Calu3 (cell line): ENCODE results near the gene COPE. TPM values are rescaled to one million over a fixed set of nuclear protein-coding genes. Genes with fewer than 3 reads are reported as not detected.

Source experiments
- BruUV-seq: library from RNA; stranded (reverse); fragments of 400-500 nt; replicated peaks from 2 replicates; lab custom pipeline; 2021; lab: Mats Ljungman, UMichigan
- CTCF ChIA-PET: fragments of 300-600 bp; sonication (Branson Sonifier 250); formaldehyde crosslinking; loops from one replicate; lab custom pipeline; 2022; ENCODE audit warnings: antibody characterized with exemption; lab: Charles Lee
- DNase-seq: peaks from one replicate; pipeline ENCODE4 v3.0.0; 2022
- H3K27ac Mint-ChIP-seq: one replicate; pipeline ENCODE4 v1.8.0; 2022; ENCODE audit warnings: mixed read lengths; ENCODE audit not compliant: unreplicated experiment
- H3K27me3 Mint-ChIP-seq: one replicate; pipeline ENCODE4 v1.8.0; 2022; ENCODE audit warnings: mixed read lengths; ENCODE audit not compliant: unreplicated experiment
- H3K36me3 Mint-ChIP-seq: one replicate; pipeline ENCODE4 v1.8.0; 2022; ENCODE audit warnings: mild to moderate bottlenecking, moderate library complexity, mixed read lengths; ENCODE audit not compliant: insufficient read depth, unreplicated experiment
- H3K4me1 Mint-ChIP-seq: one replicate; pipeline ENCODE4 v1.8.0; 2022; ENCODE audit warnings: mild to moderate bottlenecking, low read depth, mixed read lengths; ENCODE audit not compliant: unreplicated experiment
- H3K4me3 Mint-ChIP-seq: one replicate; pipeline ENCODE4 v1.8.0; 2022; ENCODE audit warnings: mild to moderate bottlenecking, low read depth, moderate library complexity, mixed read lengths; ENCODE audit not compliant: unreplicated experiment
- H3K9me3 Mint-ChIP-seq: one replicate; pipeline ENCODE4 v1.8.0; 2022; ENCODE audit warnings: low read depth, mixed read lengths; ENCODE audit not compliant: unreplicated experiment
- intact Hi-C: fragments of 100-400 bp; cut with micrococcal nuclease; formaldehyde crosslinking; loops from one replicate; pipeline ENCODE4 v1.10.0; 2022; ENCODE audit not compliant: unreplicated experiment
- total RNA-seq: library from RNA; stranded (reverse); gene quantifications from 2 replicates; pipeline ENCODE4 v1.2.3, GENCODE V29; 2022
- TF ChIP-seq, protein P1 (sequence below): fragments of 200-600 bp; IDR thresholded peaks from one replicate; pipeline ENCODE4 v1.8.0; 2022; ENCODE audit warnings: antibody characterized with exemption; ENCODE audit not compliant: unreplicated experiment

COPE gene
- total RNA-seq, 1 experiment from 2014 or later = 143 TPM

DNA sequence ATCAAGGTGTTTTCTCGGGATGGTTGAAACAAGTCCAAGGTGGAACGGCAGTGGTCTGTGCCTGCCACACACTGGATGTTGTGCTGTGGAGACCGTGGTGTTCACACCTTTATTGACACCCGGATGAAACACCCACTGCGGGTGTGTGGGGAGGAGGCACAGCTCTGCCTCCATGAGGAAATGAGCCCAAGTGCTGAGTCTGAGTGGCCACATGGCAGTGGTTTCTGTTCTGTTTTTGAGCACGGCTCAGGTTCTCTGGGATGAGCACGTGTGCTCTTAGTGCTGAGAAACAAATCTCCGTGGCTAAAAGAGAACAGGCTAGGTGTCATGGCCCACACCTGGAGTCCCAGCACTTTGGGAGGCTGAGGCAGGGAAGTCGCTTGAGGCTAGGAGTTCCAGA lies 58.0 kb downstream of the COPE start:
- intact Hi-C loops = no loop called here
- DNase-seq = no peak
- no TSS peak for BruUV-seq
- Mint-ChIP-seq H3K4me3 (no peak overlapping the region), H3K36me3 (peaks cover 45% of the 10 kb centered on the region), H3K27me3 (no peaks in the 10 kb centered on the region), H3K9me3 (no peaks in the 10 kb centered on the region), H3K27ac (no peak overlapping the region), H3K4me1 (no peaks in the 10 kb centered on the region)
- TF ChIP-seq, protein P1, sequence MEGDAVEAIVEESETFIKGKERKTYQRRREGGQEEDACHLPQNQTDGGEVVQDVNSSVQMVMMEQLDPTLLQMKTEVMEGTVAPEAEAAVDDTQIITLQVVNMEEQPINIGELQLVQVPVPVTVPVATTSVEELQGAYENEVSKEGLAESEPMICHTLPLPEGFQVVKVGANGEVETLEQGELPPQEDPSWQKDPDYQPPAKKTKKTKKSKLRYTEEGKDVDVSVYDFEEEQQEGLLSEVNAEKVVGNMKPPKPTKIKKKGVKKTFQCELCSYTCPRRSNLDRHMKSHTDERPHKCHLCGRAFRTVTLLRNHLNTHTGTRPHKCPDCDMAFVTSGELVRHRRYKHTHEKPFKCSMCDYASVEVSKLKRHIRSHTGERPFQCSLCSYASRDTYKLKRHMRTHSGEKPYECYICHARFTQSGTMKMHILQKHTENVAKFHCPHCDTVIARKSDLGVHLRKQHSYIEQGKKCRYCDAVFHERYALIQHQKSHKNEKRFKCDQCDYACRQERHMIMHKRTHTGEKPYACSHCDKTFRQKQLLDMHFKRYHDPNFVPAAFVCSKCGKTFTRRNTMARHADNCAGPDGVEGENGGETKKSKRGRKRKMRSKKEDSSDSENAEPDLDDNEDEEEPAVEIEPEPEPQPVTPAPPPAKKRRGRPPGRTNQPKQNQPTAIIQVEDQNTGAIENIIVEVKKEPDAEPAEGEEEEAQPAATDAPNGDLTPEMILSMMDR = no peak
- CTCF ChIA-PET = no interaction called here

DNA sequence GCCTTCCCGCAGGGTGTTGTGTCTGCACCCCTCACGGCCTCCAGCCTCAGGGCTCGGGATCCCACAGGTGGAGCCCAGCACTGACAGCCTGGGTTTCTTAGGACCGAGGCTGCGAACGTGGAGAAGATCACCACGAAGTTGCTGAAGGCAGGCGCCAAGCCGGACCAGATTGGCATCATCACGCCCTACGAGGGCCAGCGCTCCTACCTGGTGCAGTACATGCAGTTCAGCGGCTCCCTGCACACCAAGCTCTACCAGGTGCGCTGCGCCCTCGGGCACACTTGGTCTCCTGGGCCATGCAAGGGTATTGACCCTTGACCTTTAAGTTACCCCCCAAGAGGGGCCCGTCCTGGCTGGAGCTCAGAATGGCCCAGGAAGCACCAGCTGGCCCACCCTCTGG lies 58.5 kb downstream of the COPE start:
- no peak for DNase-seq
- no peaks in the 10 kb centered on the region for H3K9me3 Mint-ChIP-seq
- BruUV-seq = no TSS peak
- H3K27me3 Mint-ChIP-seq = no peaks in the 10 kb centered on the region
- TF ChIP-seq, protein P1 = no peak
- no peak overlapping the region for H3K4me3 Mint-ChIP-seq
- CTCF ChIA-PET = no interaction called here
- no peak overlapping the region for H3K27ac Mint-ChIP-seq
- H3K36me3 Mint-ChIP-seq = peaks cover 41% of the 10 kb centered on the region
- no peaks in the 10 kb centered on the region for H3K4me1 Mint-ChIP-seq
- intact Hi-C loops = no loop called here

DNA sequence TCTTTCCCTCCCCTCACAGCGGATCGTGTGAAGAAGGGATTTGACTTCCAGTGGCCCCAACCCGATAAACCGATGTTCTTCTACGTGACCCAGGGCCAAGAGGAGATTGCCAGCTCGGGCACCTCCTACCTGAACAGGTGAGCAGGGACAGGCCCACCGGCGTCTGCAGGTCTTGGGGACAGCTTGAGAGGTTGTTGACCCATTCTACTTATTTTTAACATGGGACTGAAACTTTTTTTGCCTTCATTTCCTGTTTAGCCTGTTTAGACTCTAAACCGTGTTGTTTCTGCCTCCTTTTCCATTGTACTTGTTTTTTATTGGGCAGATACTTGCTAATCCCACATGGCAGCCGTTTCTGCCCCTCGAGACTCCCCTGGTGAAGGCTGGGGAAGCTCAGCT lies 58.9 kb downstream of the COPE start:
- H3K36me3 Mint-ChIP-seq = peaks cover 40% of the 10 kb centered on the region
- no peak for DNase-seq

DNA sequence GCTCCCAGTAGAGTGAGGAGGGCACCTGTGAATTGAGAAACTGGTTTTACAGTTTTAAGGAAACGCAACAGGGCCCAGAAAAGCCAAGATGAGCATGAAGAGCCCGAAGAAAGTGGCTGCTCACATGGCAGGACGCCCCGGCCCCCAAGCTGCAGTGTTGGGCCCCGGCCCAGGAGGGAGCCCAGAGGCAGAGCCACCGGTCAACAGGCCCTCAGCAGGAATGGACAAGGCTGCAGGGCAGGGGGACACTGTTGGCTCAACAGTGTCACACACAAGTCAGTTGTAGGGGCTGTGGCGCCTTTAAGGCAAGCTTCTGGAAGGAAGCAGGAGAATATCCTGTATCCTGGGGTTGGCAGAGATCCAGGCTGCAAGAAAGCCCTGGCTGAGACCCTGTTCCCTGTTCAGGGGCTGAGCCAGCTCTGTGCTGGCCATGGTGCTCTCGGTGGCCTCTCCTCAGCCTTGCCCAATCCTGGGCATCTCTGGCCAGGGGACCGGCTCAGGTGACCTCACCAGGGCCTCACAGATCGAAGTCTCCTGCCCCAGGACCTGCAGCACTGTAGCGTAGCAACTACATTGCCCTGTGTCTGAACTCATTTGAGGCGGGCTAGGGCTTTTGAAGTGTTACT lies 59.4 kb downstream of the COPE start:
- no peak for DNase-seq
- H3K36me3 Mint-ChIP-seq = peaks cover 42% of the 10 kb centered on the region
- no peak overlapping the region for H3K27ac Mint-ChIP-seq
- TF ChIP-seq, protein P1 = no peak
- CTCF ChIA-PET = no interaction called here
- no peaks in the 10 kb centered on the region for H3K4me1 Mint-ChIP-seq
- no peaks in the 10 kb centered on the region for H3K27me3 Mint-ChIP-seq
- no TSS peak for BruUV-seq
- no peaks in the 10 kb centered on the region for H3K9me3 Mint-ChIP-seq
- intact Hi-C loops = no loop called here
- no peak overlapping the region for H3K4me3 Mint-ChIP-seq

More for the DNA sequence above, 58.9 kb downstream of the COPE start:
- no TSS peak for BruUV-seq
- Mint-ChIP-seq H3K4me1 (no peaks in the 10 kb centered on the region), H3K4me3 (no peak overlapping the region), H3K9me3 (no peaks in the 10 kb centered on the region), H3K27me3 (no peaks in the 10 kb centered on the region), H3K27ac (no peak overlapping the region)
- CTCF ChIA-PET = no interaction called here
- TF ChIP-seq, protein P1 = no peak
- intact Hi-C loops = no loop called here
